Measurements from ENCODE around the gene PDIA5.

Gene PDIA5

GRCh38 chr3:123066896-123067688 is at the start of gene PDIA5:
TSS of gene PDIA5 (plus strand) at chr3:123067025. CDS start at chr3:123067165, 140 bp downstream.
- peak; percentile 27 for DNase-seq

DNA sequence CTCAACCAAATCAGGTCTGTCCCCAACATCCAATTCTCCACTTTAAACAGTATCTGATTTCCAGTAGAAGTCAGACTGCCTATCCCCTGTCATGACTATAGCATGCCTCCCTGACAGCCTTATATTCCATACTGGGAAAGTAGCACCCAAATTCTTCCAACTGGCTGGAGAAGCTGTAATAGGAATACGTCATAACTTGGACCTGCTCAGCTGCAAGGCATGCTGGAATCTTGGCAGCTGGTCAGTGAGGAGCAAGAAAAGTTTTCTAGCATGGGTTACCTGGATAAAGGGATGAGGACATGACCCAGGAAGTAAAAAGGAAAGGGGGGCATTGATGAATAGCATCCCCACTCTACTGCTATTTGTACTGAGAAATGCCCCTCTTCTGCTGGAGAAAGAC is 48.1 kb upstream of the PDIA5 start:
- DNase-seq, result no peak

- DNase-seq, result no peak
These were observed 47.7 kb upstream of the PDIA5 start for GRCh38 chr3:123019161-123019560.

- no peak for DNase-seq
These were observed 47.2 kb upstream of the PDIA5 start for GRCh38 chr3:123019591-123019990.

DNA sequence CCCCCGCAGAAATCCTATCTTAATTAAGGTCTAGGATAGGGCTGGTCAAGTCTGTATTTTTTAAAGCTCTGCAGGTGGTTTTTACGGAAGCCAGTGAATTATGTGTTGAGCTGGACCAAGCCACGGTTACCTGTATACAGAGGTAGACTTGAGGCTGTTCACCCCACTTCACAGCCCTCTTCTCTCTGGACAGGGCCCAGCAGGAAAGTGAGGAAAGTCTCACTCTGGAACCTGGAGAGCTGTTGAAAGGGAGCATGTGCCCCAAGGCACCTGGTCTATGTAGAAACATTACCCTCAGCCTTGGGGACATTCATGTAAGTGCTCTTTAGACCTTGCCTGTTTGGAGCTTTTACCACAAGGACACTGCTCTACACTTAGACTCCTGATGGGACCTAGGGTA is 46.1 kb upstream of the PDIA5 start:
- no peak for DNase-seq

- DNase-seq, result no peak
These were observed 45.4 kb upstream of the PDIA5 start for GRCh38 chr3:123021388-123021787.

- no peak for DNase-seq
These were observed 44.8 kb upstream of the PDIA5 start for GRCh38 chr3:123021996-123022510.

- DNase-seq, result no peak
These were observed 42.8 kb upstream of the PDIA5 start for GRCh38 chr3:123024056-123024455.

DNA sequence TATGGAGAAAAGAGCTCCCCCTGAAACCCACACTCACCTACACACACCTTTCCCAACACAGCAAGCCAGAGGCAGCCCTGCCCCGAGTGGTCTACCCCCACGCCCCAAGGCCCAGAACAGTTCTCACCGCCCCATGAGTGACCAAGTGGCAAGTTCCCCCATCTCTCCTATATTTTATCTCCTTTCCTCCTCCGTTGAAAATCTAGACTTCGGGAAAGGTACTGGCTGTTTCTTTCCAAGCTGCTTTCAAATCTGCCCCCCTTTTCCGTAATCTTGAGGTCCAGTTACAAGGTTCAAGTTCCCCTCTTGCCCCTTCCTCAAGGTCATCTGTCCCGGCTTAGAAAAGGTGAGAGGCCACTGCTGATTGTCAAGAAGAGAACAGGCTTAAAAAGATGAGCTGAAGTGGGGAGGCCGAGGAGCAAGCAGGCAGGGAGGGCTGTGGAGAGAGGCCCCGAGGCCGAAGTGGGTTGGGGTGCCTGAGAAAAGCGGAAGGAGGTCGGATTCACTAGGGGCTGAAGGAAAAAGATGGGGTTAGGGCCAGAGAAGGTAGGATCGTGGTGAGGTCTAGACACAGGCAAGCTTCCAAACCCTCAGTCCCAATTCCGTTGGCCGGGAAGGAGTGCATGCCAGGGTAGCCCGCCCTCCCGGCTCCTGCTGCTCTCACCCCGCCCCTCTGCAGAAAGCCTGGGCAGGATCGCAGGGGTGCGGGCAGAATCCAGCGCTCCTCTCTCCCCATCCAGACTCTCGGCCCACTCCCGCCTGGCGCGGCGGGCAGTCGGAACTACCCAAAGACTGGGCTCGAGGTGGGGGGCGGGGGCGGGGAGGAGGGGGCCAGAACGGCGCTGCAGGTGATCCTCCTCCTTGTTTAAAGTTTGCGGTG is 40.9 kb upstream of the PDIA5 start:
- DNase-seq, result no peak

DNA sequence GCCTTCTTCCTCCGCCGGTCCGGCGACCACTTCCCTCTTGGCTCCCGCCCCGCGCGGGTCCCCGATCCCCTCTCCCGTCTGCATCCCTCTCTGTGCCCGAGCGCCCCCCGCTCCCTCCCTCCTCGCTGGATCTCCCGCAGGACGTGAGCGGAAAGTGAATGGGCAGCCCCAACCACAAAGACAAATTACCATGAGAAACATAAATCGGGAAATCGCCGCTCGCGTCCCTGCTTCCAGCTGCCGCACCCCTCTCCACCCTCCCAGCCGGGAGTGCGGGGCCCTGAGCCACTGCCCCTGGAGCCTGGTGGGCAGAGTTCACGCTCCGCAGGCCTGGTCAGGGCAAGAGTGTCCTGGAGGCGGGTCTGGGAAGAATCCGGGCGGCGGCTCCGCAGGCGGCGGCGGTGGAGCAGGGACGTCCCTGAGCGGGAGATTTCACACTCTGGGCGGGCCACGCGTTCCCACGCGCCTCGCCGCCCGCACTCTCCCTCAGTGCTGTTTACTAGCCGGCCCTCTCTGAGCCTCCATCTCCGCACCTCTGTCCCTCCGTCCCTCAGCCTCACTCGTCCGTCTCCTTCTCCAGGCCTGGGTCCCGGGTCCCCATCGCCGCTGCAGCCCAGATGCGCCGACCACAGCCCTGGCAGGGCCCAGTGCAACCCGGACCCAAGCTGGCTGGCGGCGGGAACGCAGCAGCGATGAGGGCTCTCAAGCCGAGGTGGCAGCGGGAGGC is 40.1 kb upstream of the PDIA5 start:
- no peak for DNase-seq

DNA sequence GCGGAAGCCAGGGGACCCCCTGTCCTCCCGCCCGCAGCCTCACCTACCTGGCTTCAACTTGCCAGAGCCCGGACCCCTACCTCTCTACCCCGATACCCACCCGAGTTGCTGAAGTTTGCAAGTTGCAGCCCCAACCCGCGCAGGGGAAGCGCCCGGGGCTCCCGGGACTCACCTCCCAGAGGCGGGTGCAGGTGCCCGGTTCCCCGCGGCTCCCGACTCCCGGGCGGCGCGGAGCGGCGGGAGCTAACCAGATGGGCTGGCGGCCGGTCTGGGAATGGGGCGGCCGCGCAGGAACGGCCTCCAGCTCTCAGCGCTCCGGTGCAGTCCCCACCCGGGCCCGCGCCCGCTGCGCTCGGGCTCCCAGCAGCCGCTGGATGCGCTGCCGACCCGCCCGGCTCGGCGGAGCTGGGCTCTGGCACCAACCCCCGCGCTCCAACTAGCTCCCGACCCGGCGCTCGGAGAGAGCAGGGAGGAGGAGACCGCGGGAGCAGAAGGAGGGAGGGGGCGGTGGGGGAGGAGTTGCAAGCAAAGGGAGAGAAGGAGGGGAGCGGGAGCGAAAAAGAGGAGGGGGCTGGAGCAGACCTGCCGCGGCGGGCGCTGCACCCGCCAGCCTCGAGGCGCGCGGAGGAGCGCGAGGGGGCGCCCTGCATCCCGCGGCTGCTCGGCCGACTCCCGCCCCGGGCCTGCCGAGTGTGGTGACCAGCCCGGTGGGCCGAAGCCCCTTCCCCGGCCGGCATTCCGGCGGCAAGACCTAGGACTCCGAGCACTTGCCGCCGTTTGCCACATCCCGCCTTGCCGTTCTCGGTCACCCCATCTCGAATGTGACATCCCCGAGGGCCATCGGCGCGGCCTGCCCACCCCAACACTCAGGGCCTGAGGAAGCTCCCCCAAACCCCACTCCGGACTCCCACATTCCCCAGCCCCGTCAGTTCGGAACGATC is 39.3 kb upstream of the PDIA5 start, which contains the start of gene SEMA5B:
TSS of gene SEMA5B (minus strand) at position 472 of the 941 bp plus-strand sequence. CDS start 66,500 bp downstream, outside the sequence.
- DNase-seq, result peak; percentile 12

- peak; percentile 1 for DNase-seq
These were observed 38.5 kb upstream of the PDIA5 start for GRCh38 chr3:123028233-123028828.

- no peak for DNase-seq
These were observed 35.8 kb upstream of the PDIA5 start for GRCh38 chr3:123031051-123031450.

DNA sequence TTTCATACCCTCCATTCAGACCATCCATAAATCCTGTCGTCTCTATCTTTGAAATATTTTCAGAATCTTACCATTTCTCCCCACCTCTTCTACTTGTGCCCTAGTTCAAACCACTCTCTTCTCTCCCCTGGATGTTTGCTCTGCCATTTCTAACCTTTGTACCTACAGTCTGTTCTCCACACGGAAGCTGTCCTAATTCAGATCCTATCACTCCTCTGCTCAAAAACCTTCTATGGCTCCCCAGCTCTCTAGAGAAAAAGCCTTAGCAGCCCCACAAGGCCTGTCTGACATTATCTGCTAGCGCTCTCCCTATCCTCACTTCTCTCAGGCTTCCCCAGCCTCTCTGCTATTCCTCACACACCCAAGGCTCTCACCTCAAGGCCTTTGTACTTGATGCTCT is 34.8 kb upstream of the PDIA5 start:
- no peak for DNase-seq

- DNase-seq, result no peak
These were observed 32.7 kb upstream of the PDIA5 start for GRCh38 chr3:123034120-123034519.

DNA sequence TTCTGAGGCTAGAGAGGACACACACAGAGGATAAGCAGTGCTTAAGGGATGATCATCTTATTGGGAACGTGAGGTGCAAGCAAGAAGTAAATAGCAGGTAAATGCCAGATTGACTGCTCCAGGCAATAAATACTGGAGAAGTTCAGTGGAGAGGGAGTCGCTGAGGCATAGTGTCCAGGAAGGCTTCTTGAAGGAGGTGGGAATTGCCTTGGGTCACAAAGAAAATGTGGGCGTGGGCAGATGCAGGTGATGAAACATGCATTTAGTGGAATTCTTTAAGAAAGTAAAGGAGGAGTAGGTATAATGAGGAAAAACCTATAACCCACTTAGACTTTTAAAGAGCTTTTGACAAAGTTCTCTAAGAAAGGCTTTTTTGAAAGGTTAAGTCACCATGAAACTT is 31.8 kb upstream of the PDIA5 start:
- no peak for DNase-seq

DNA sequence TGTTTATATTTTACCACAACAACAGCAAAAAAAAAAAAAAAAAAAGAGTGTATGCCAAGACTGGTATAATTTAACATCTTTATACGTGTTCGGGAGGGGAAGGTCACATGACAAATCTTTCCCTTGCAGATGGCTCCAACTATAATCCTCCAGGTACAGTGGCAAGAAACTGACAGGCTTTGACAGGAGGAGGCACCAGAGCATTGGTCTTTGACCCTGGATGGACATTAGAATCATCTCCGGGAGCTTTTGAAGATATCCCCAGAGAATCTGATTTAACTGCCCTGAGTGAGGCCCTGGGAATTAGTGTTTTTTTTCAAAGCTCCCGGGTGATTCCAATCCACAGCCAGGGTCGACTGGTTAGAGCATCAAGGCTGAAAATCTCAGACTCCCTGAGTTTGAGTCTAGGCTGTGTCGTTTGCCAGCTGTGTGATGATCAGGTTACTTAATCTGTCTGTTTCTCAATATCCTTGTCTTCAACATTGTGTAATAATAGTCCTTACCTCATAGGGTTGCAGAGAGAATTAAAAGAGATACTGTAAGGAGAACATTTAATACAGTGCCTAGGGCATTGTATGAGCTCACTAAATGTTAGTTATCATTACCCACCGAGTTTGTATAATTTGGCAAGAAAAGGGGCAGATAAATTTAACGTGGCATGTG is 30.3 kb upstream of the PDIA5 start:
- DNase-seq, result no peak

DNA sequence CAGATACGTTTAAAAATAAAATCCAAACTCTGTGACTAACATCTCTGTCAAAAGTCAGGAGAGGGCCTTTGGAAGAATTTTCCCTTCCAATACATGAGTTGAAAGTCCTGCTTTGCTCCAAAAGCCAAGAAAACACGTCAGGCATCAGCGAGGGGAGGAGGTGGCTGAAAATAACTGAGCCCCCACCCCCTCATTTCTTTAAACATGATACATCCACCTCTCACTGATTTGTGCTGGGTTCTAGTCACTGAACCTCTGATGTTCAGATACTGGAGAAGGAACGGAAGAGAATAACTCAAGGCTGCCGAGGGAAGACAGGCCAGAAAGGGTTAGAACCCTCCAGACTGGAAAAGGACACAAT is 29.8 kb upstream of the PDIA5 start:
- no peak for DNase-seq

DNA sequence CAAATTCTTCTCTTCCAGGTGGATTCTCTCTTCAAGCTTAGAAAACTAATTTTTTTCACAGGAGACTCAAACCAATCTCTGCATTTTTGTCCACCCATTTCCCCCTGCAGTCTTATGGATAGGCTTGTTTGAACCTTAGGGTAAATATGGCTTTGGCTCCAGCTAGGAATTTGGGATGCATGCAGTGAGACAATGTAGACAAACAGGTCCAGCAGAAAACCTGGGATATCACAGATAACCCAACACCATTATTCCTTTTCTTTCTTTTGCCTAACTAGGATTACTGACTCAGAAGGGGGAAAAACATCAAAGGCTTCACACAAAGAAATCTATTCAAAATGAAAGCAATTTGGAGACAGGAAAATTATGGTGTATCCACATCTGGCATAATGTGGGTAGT is 28.1 kb upstream of the PDIA5 start:
- no peak for DNase-seq

DNA sequence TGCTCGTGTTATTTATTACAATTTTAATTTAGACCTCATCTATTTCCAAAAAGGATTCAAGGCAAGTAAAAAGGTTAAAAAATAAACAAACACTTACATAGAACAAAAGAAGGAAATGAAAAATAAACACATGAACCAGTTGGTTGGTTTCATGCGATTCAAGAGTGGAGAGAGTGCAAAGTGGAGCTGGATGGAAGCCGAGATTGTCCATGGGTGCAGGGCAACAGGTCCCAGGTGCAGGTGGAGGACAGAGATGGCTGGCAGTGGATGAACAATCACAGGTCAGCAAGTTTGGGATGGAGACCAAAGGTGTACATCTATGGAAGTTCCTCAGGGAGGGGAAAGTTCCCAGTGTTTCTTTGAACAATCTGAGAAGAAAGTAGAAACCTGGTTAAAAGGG is 27.6 kb upstream of the PDIA5 start:
- DNase-seq, result no peak

GRCh38 chr3:123042413-123042812 is 24.4 kb upstream of the PDIA5 start:
- no peak for DNase-seq

Data from activated effector memory CD4-positive, alpha-beta T cell treated with Interleukin-2 at 50 U/mL for 16 hours (primary cell).